IMR-90 (cell line): Measurements from ENCODE around the gene PDK1. TPM values are rescaled to one million over a fixed set of nuclear protein-coding genes. Genes with fewer than 3 reads are reported as not detected.

Source experiments
- ATAC-seq: fragments of 200-7000 bp; cut with Tn5 transposase; 2 replicates; pipeline ENCODE4 v1.9.1; 2020; ENCODE audit warnings: low read depth, mild to moderate bottlenecking, moderate library complexity
- BruUV-seq: library from RNA; stranded (reverse); fragments of 400-500 nt; replicated peaks from 2 replicates; lab custom pipeline; 2021; lab: Mats Ljungman, UMichigan
- CTCF ChIA-PET: fragments of 300-600 bp; formaldehyde crosslinking; extraction: SDS; loops from one replicate; lab custom pipeline; 2021; ENCODE audit warnings: antibody characterized with exemption; lab: Yijun Ruan, JAX
- POLR2A ChIA-PET: fragments of 300-600 bp; sonication (Branson Sonifier 250); formaldehyde crosslinking; loops from one replicate; lab custom pipeline; 2022; ENCODE audit warnings: antibody characterized with exemption; ENCODE audit not compliant: unreplicated experiment; lab: Charles Lee
- DNase-seq: peaks from one replicate; pipeline ENCODE4 v3.0.0; 2013
- H2AFZ ChIP-seq: replicated peaks from 2 replicates; pipeline ENCODE3; 2013; ENCODE audit warnings: low read length, mild to moderate bottlenecking; ENCODE audit not compliant: poor library complexity
- H2AK5ac ChIP-seq: 2 replicates; pipeline ENCODE4 v1.6.1; 2013; ENCODE audit warnings: low read depth, low read length, inconsistent platforms
- H2AK9ac ChIP-seq: replicated peaks from 2 replicates; pipeline ENCODE3; 2013; ENCODE audit warnings: mild to moderate bottlenecking, low read depth, low read length, moderate library complexity; ENCODE audit not compliant: poor library complexity
- H2BK120ac ChIP-seq: 2 replicates; pipeline ENCODE4 v1.6.1; 2013; ENCODE audit warnings: low read depth, low read length, inconsistent platforms
- H2BK15ac ChIP-seq: 3 replicates; pipeline ENCODE4 v1.6.1; 2013; ENCODE audit warnings: low read depth, low read length, inconsistent platforms
- H2BK20ac ChIP-seq: 2 replicates; pipeline ENCODE4 v1.6.1; 2013; ENCODE audit warnings: low read depth, mild to moderate bottlenecking, inconsistent platforms, low read length, moderate library complexity
- H2BK5ac ChIP-seq: 2 replicates; pipeline ENCODE4 v1.6.1; 2013; ENCODE audit warnings: mild to moderate bottlenecking, low read depth, low read length, inconsistent platforms; ENCODE audit not compliant: poor library complexity, severe bottlenecking
- H3K14ac ChIP-seq: replicated peaks from 2 replicates; pipeline ENCODE4 v1.6.1; 2013; ENCODE audit warnings: low read depth, low read length, inconsistent platforms
- H3K18ac ChIP-seq: 2 replicates; pipeline ENCODE4 v1.6.1; 2013; ENCODE audit warnings: low read depth, low read length, control low read depth
- H3K23ac ChIP-seq: 2 replicates; pipeline ENCODE4 v1.6.1; 2013; ENCODE audit warnings: low read depth, low read length, inconsistent platforms
- H3K27ac ChIP-seq: 2 replicates; pipeline ENCODE4 v1.5.1; 2013; ENCODE audit warnings: mild to moderate bottlenecking, control low read depth, low read length; ENCODE audit not compliant: insufficient read depth
- H3K27me3 ChIP-seq: 2 replicates; pipeline ENCODE4 v1.6.1; 2013; ENCODE audit warnings: low read length; ENCODE audit not compliant: control insufficient read depth, insufficient read depth
- H3K36me3 ChIP-seq: 2 replicates; pipeline ENCODE4 v1.6.1; 2013; ENCODE audit warnings: low read length, mixed read lengths; ENCODE audit not compliant: control insufficient read depth, insufficient read depth
- H3K4ac ChIP-seq: 2 replicates; pipeline ENCODE4 v1.6.1; 2013; ENCODE audit warnings: low read depth, low read length, inconsistent platforms
- H3K4me1 ChIP-seq: 2 replicates; pipeline ENCODE4 v1.6.1; 2013; ENCODE audit warnings: low read length, mixed read lengths; ENCODE audit not compliant: control insufficient read depth, insufficient read depth
- H3K4me2 ChIP-seq: 2 replicates; pipeline ENCODE4 v1.6.1; 2013; ENCODE audit warnings: low read depth, mild to moderate bottlenecking, control low read depth, low read length, moderate library complexity
- H3K4me3 ChIP-seq: 2 replicates; pipeline ENCODE4 v1.5.1; 2013; ENCODE audit warnings: low read depth, mild to moderate bottlenecking, control low read depth, low read length, moderate library complexity; ENCODE audit not compliant: insufficient read depth
- H3K56ac ChIP-seq: 2 replicates; pipeline ENCODE4 v1.6.1; 2013; ENCODE audit warnings: low read length, inconsistent platforms; ENCODE audit not compliant: insufficient read depth; ENCODE audit errors: extremely low read depth
- H3K79me1 ChIP-seq, 2 experiments: 2 replicates each; pipeline ENCODE4 v1.6.1; 2013; ENCODE audit warnings: low read length in 2 of 2, inconsistent platforms in 1 of 2, low read depth in 1 of 2
- H3K9ac ChIP-seq: 2 replicates; pipeline ENCODE4 v1.6.1; 2013; ENCODE audit warnings: low read depth, low read length, control low read depth
- H3K9me1 ChIP-seq: 2 replicates; pipeline ENCODE4 v1.6.1; 2013; ENCODE audit warnings: low read length, inconsistent platforms; ENCODE audit not compliant: insufficient read depth
- H3K9me3 ChIP-seq: 2 replicates; pipeline ENCODE4 v1.6.1; 2013; ENCODE audit warnings: low read length; ENCODE audit not compliant: control insufficient read depth, insufficient read depth
- H4K20me1 ChIP-seq: 2 replicates; pipeline ENCODE4 v1.6.1; 2013; ENCODE audit warnings: low read length, inconsistent platforms; ENCODE audit not compliant: insufficient read depth
- H4K5ac ChIP-seq: 2 replicates; pipeline ENCODE4 v1.6.1; 2013; ENCODE audit warnings: mild to moderate bottlenecking, low read depth, low read length, control low read depth
- H4K8ac ChIP-seq, 2 experiments: 2 replicates each; pipeline ENCODE4 v1.6.1; 2013; ENCODE audit warnings: low read depth in 2 of 2, low read length in 2 of 2, control low read depth in 1 of 2, inconsistent platforms in 1 of 2
- H4K91ac ChIP-seq: 2 replicates; pipeline ENCODE4 v1.6.1; 2013; ENCODE audit warnings: low read depth, low read length, inconsistent platforms; ENCODE audit not compliant: insufficient read depth
- BHLHE40 ChIP-seq: fragments of 150-350 bp; IDR thresholded peaks from 2 replicates; pipeline ENCODE4 v1.6.1; 2016; ENCODE audit warnings: mild to moderate bottlenecking, low read depth, low read length
- CTCF ChIP-seq: conservative IDR thresholded peaks from 2 replicates; pipeline ENCODE4 v1.5.1; 2012; ENCODE audit warnings: mild to moderate bottlenecking, low read depth, low read length, improper control_type of control experiment
- ELK1 ChIP-seq: fragments of 150-350 bp; IDR thresholded peaks from 2 replicates; pipeline ENCODE4 v1.6.1; 2016; ENCODE audit warnings: low read depth, mild to moderate bottlenecking, low read length, moderate library complexity, borderline replicate concordance
- NFE2L2 ChIP-seq: fragments of 150-350 bp; IDR thresholded peaks from 2 replicates; pipeline ENCODE4 v1.6.1; 2016; ENCODE audit warnings: low read depth, mild to moderate bottlenecking, low read length
- WGBS, 2 experiments: methylation state at CpG; one replicate each; pipeline versions ENCODE4 v1.1.5 to v1.1.7; 2013; ENCODE audit warnings: missing lambda C conversion rate in 2 of 2; ENCODE audit not compliant: insufficient read length in 1 of 2; ENCODE audit errors: extremely low coverage in 2 of 2; 5-methylcytosine and 5-hydroxymethylcytosine counted together
- dilution Hi-C: fragments of 300-500 bp; cut with HindIII; formaldehyde crosslinking; loops from one replicate; pipeline ENCODE4 v1.14.3; 2018; ENCODE audit warnings: low sequenced_read_pairs; ENCODE audit not compliant: unreplicated experiment
- in situ Hi-C: fragments of 300-500 bp; cut with MboI; formaldehyde crosslinking; loops from 3 replicates; pipeline ENCODE4 v1.14.3; 2019; ENCODE audit warnings: low sequenced_read_pairs, inconsistent platforms, mixed read lengths
- intact Hi-C: fragments of 100-400 bp; cut with micrococcal nuclease; formaldehyde crosslinking; loops from 2 replicates; pipeline ENCODE4 v1.10.0; 2022
- polyA plus RNA-seq, 3 experiments: library from polyadenylated mRNA; depleted of rRNA; stranded (reverse); fragments of >200 nt; gene quantifications; 2 replicates each; pipeline ENCODE4 v1.2.3, GENCODE V29; 2012; ENCODE audit warnings: low replicate concordance in 1 of 3
- total RNA-seq: library from RNA; depleted of rRNA; stranded (reverse); fragments of >200 nt; gene quantifications from 2 replicates; pipeline ENCODE4 v1.2.3, GENCODE V29; 2012
- TF ChIP-seq, protein P1 (sequence below): fragments of 150-350 bp; IDR thresholded peaks from 2 replicates; pipeline ENCODE4 v1.6.1; 2017; ENCODE audit warnings: mild to moderate bottlenecking, antibody characterized with exemption, low read length, low read depth

Gene PDK1
- total and polyA plus RNA-seq, 2 of the 4 experiments (the other 2 are of a cell fraction), result 38.1 to 85.9 TPM

GRCh38 chr2:172596776-172597175 lies 40.9 kb downstream of the PDK1 start:
- H3K4me3 ChIP-seq, result no peak overlapping the region
- H4K8ac ChIP-seq, result no peak overlapping the region
- H4K20me1 ChIP-seq, result no peaks in the 10 kb centered on the region
- no peaks in the 10 kb centered on the region for H3K27me3 ChIP-seq
- H3K4me2 ChIP-seq, result no peak overlapping the region
- no peak overlapping the region for H3K27ac ChIP-seq
- H3K9ac ChIP-seq, result no peak overlapping the region
- no peak overlapping the region for H2BK15ac ChIP-seq
- no peak overlapping the region for H3K56ac ChIP-seq
- ATAC-seq (no peak), DNase-seq (no peak)
- H2AK9ac ChIP-seq, result no peak overlapping the region
- no peaks in the 10 kb centered on the region for H3K9me1 ChIP-seq
- H2BK5ac ChIP-seq, result no peak overlapping the region
- no peak overlapping the region for H4K91ac ChIP-seq
- dilution Hi-C loops (no loop called here), intact Hi-C loops (loop anchor here (10.0 kb wide), 1 partner anchor 338 kb away; no protein-coding TSS in a partner anchor), in situ Hi-C loops (no loop called here)
- peaks cover 25 to 34% of the 10 kb centered on the region in 2 experiments for H3K79me1 ChIP-seq
- BruUV-seq, result TSS peak; percentile 54
- no peak overlapping the region for H2AFZ ChIP-seq
- H2BK120ac ChIP-seq, result no peak overlapping the region
- TF ChIP-seq BHLHE40 (no peak), NFE2L2 (no peak), CTCF (no peak), ELK1 (no peak)
- TF ChIP-seq, protein P1, sequence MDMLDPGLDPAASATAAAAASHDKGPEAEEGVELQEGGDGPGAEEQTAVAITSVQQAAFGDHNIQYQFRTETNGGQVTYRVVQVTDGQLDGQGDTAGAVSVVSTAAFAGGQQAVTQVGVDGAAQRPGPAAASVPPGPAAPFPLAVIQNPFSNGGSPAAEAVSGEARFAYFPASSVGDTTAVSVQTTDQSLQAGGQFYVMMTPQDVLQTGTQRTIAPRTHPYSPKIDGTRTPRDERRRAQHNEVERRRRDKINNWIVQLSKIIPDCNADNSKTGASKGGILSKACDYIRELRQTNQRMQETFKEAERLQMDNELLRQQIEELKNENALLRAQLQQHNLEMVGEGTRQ, result no peak
- no peak overlapping the region for H2BK20ac ChIP-seq
- no peak overlapping the region for H4K5ac ChIP-seq
- H3K4ac ChIP-seq, result no peak overlapping the region
- H3K4me1 ChIP-seq, result peaks cover 7% of the 10 kb centered on the region
- ChIA-PET POLR2A (no interaction called here), CTCF (interaction anchor here (0.6 to 1.3 kb wide), 4 partner anchors 9 to 91 kb away, joined by 3 to 5 read pairs (median 3); no protein-coding TSS in a partner anchor)
- no peak overlapping the region for H3K23ac ChIP-seq
- H2AK5ac ChIP-seq, result no peak overlapping the region
- H3K36me3 ChIP-seq, result peaks cover 30% of the 10 kb centered on the region
- no peaks in the 10 kb centered on the region for H3K9me3 ChIP-seq
- 100% methylated on average over 2 of the region's 5 CpGs; no CpG with 5 or more reads in 1 of the 2 experiments for WGBS, 2 experiments
- H3K14ac ChIP-seq, result no peak overlapping the region
- no peak overlapping the region for H3K18ac ChIP-seq
